T-helper 2 cell treated with Interferon-gamma antibody and Interleukin-4, amounts not matched to agents 5 μg/mL and 100 μg/mL, for 36 hours (primary cell): ENCODE results near the gene GRIK5.
A peak's percentile ranks its signal among the peaks of the same experiment; 100 is the strongest.

Experiments used
- DNase-seq: peaks from one replicate; pipeline ENCODE4 v3.0.0; 2021; ENCODE audit warnings: low spot score
- H3K27ac Mint-ChIP-seq: one replicate; pipeline ENCODE4 v1.8.0; 2021; ENCODE audit warnings: mild to moderate bottlenecking, mixed read lengths
- H3K27me3 Mint-ChIP-seq: one replicate; pipeline ENCODE4 v1.8.0; 2021; ENCODE audit warnings: low read depth, mixed read lengths
- H3K36me3 Mint-ChIP-seq: one replicate; pipeline ENCODE4 v1.8.0; 2021; ENCODE audit warnings: low read depth, mixed read lengths
- H3K4me1 Mint-ChIP-seq: one replicate; pipeline ENCODE4 v1.8.0; 2021; ENCODE audit warnings: low read depth, mixed read lengths
- H3K4me3 Mint-ChIP-seq: one replicate; pipeline ENCODE4 v1.8.0; 2022; ENCODE audit warnings: mild to moderate bottlenecking, moderate library complexity, mixed read lengths
- H3K9me3 Mint-ChIP-seq: one replicate; pipeline ENCODE4 v1.8.0; 2021; ENCODE audit warnings: mixed read lengths

GRIK5 gene

GRCh38 chr19:42089772-42090171 lies 19.8 kb upstream of the GRIK5 start:
- DNase-seq = no peak
- H3K27ac Mint-ChIP-seq = no peak overlapping the region
- no peaks in the 10 kb centered on the region for H3K9me3 Mint-ChIP-seq
- no peak overlapping the region for H3K4me3 Mint-ChIP-seq
- H3K27me3 Mint-ChIP-seq = no peaks in the 10 kb centered on the region
- peaks cover 10% of the 10 kb centered on the region for H3K4me1 Mint-ChIP-seq
- peaks cover 4% of the 10 kb centered on the region for H3K36me3 Mint-ChIP-seq

DNA sequence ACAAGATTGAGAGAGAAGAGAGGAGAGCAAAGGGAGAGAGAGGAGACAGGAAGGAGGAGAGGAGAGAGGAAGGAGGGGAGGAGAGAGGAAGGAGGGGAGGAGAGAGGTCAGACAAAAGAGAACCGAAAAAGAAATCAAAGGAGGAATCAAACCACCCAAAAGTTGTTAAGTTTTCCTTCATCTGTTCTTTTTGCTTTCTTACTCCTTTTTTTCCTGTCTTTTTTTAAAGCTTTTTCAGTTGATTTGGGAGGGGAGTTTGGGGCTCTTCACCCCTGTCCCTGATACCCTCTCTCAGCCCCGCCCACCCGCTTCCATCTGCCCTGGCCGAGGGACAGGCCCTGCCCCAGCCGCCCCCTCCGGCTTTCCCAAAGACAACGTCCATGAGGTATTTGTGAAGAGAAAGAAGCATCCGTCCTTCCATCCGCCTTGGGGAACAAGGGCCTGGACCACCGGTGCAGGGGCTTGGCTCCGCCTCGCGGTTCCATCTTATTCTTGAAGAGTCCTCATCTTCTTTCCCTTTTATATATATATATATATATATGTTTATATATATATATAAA lies 19.3 kb upstream of the GRIK5 start:
- peak overlapping the region; percentile 74 for H3K27ac Mint-ChIP-seq
- H3K36me3 Mint-ChIP-seq = peaks cover 2% of the 10 kb centered on the region
- H3K9me3 Mint-ChIP-seq = no peaks in the 10 kb centered on the region
- peaks cover 10% of the 10 kb centered on the region for H3K4me1 Mint-ChIP-seq
- no peak overlapping the region for H3K4me3 Mint-ChIP-seq
- H3K27me3 Mint-ChIP-seq = no peaks in the 10 kb centered on the region
- DNase-seq = no peak

DNA sequence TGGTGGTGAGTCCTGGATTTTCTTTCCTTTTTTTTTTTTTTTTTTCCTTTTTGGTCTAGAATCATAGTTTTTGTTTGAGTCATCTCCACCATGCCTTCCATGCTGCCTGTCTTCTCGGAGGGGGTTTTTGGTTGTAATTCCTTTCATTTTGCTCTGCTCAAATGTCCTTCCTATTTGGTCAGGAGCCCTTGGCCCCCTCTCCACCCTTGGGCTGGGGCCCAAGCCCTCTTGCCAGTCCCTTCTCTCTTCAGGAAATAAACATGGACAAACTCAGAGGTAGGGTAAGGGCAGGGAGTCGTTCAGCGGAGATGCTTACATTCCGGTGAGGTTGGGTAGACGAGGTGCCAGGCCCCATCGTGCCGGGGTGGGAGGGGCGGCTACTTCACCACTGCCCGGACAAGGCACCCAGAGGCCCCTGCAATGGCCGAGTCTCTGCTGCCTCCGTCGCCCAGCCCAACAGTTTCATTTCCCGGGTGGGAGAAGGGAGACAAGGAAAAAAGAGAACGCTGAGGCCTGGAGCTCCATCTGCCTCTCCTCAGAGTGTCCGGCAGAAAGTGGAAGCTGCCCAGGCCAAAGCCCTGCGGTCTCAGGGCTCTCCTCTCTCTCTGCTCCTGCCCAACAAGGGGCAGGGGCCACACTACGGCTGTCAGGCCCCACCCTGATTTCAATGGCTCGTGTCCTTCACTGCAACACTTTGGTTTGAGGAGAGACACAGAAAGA lies 18.6 kb upstream of the GRIK5 start:
- H3K36me3 Mint-ChIP-seq = peaks cover 5% of the 10 kb centered on the region
- H3K4me1 Mint-ChIP-seq = peaks cover 10% of the 10 kb centered on the region
- no peak for DNase-seq
- peak overlapping the region; percentile 74 for H3K27ac Mint-ChIP-seq
- H3K27me3 Mint-ChIP-seq = no peaks in the 10 kb centered on the region
- no peaks in the 10 kb centered on the region for H3K9me3 Mint-ChIP-seq
- H3K4me3 Mint-ChIP-seq = no peak overlapping the region

- no peaks in the 10 kb centered on the region for H3K9me3 Mint-ChIP-seq
- H3K4me3 Mint-ChIP-seq = no peak overlapping the region
- no peaks in the 10 kb centered on the region for H3K27me3 Mint-ChIP-seq
- no peak overlapping the region for H3K27ac Mint-ChIP-seq
- no peak for DNase-seq
- peaks cover 10% of the 10 kb centered on the region for H3K4me1 Mint-ChIP-seq
- peaks cover 8% of the 10 kb centered on the region for H3K36me3 Mint-ChIP-seq
These were observed 17.0 kb upstream of the GRIK5 start for GRCh38 chr19:42086770-42087550.

GRCh38 chr19:42086188-42086736 lies 16.3 kb upstream of the GRIK5 start:
- Mint-ChIP-seq H3K27ac (peak overlapping the region; percentile 62), H3K36me3 (peaks cover 15% of the 10 kb centered on the region), H3K4me3 (no peak overlapping the region), H3K9me3 (no peaks in the 10 kb centered on the region), H3K4me1 (peaks cover 14% of the 10 kb centered on the region), H3K27me3 (no peaks in the 10 kb centered on the region)
- DNase-seq = no peak

GRCh38 chr19:42083537-42083936 lies 13.5 kb upstream of the GRIK5 start:
- Mint-ChIP-seq H3K27me3 (no peaks in the 10 kb centered on the region), H3K27ac (no peak overlapping the region), H3K4me3 (no peak overlapping the region), H3K36me3 (peaks cover 24% of the 10 kb centered on the region), H3K4me1 (peaks cover 4% of the 10 kb centered on the region), H3K9me3 (no peaks in the 10 kb centered on the region)
- DNase-seq = no peak

DNA sequence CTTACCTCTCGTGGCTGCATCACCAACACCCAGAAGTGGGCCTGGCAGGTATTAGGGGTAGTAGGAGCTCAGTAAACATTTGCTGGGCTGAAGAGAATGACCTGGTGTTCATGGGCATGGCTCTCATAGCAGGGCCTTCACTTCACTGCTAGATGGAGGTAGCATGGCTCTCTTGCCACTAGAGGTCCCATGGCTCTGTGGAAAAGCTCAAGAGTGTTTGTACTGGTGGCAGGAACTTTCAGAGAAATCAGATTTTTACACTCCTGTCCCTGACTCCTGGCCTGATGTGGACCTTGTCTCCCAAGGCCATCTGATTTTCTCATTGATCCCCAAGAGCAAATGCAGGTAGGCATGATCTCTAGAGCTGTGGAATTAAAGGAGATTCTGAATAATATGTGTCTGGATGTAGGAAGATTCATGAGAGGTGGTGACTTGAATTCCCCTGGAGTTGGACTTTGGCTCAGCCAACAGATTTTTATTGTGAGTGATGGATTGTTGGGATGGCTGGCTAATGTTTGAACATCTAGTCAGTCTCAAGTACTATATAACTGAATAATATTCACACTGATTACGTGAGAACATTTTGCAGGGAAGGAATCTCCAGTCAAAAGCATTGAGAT lies 11.7 kb upstream of the GRIK5 start:
- H3K36me3 Mint-ChIP-seq = peaks cover 33% of the 10 kb centered on the region
- H3K4me1 Mint-ChIP-seq = peaks cover 21% of the 10 kb centered on the region
- DNase-seq = no peak
- no peaks in the 10 kb centered on the region for H3K9me3 Mint-ChIP-seq
- no peak overlapping the region for H3K27ac Mint-ChIP-seq
- no peaks in the 10 kb centered on the region for H3K27me3 Mint-ChIP-seq
- no peak overlapping the region for H3K4me3 Mint-ChIP-seq

DNA sequence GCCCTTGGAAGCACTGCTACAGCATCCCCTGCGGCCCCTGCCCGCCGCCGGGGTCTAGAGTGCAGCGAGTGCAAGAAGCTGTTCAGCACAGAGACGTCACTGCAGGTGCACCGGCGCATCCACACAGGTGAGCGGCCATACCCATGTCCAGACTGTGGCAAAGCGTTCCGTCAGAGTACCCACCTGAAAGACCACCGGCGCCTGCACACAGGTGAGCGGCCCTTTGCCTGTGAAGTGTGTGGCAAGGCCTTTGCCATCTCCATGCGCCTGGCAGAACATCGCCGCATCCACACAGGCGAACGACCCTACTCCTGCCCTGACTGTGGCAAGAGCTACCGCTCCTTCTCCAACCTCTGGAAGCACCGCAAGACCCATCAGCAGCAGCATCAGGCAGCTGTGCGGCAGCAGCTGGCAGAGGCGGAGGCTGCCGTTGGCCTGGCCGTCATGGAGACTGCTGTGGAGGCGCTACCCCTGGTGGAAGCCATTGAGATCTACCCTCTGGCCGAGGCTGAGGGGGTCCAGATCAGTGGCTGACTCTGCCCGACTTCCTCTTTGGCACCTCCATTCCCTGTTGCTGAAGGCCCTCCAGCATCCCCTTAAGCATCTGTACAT lies 10.9 kb upstream of the GRIK5 start:
- Mint-ChIP-seq H3K4me1 (peaks cover 25% of the 10 kb centered on the region), H3K27me3 (no peaks in the 10 kb centered on the region)

DNA sequence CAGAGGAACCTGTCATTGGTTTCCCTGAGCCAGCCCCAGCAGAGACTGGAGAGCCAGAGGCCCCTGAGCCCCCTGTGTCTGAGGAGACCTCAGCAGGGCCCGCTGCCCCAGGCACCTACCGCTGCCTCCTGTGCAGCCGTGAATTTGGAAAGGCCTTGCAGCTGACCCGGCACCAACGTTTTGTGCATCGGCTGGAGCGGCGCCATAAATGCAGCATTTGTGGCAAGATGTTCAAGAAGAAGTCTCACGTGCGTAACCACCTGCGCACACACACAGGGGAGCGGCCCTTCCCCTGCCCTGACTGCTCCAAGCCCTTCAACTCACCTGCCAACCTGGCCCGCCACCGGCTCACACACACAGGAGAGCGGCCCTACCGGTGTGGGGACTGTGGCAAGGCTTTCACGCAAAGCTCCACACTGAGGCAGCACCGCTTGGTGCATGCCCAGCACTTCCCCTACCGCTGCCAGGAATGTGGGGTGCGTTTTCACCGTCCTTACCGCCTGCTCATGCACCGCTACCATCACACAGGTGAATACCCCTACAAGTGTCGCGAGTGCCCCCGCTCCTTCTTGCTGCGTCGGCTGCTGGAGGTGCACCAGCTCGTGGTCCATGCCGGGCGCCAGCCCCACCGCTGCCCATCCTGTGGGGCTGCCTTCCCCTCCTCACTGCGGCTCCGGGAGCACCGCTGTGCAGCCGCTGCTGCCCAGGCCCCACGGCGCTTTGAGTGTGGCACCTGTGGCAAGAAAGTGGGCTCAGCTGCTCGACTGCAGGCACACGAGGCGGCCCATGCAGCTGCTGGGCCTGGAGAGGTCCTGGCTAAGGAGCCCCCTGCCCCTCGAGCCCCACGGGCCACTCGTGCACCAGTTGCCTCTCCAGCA lies 10.1 kb upstream of the GRIK5 start:
- no peak for DNase-seq
- Mint-ChIP-seq H3K4me3 (no peak overlapping the region), H3K4me1 (peaks cover 30% of the 10 kb centered on the region), H3K27ac (no peak overlapping the region), H3K9me3 (no peaks in the 10 kb centered on the region), H3K36me3 (peaks cover 40% of the 10 kb centered on the region), H3K27me3 (no peaks in the 10 kb centered on the region)

More for the DNA sequence above, 10.9 kb upstream of the GRIK5 start:
- H3K27ac Mint-ChIP-seq = no peak overlapping the region
- peaks cover 37% of the 10 kb centered on the region for H3K36me3 Mint-ChIP-seq
- no peaks in the 10 kb centered on the region for H3K9me3 Mint-ChIP-seq
- DNase-seq = no peak
- no peak overlapping the region for H3K4me3 Mint-ChIP-seq

DNA sequence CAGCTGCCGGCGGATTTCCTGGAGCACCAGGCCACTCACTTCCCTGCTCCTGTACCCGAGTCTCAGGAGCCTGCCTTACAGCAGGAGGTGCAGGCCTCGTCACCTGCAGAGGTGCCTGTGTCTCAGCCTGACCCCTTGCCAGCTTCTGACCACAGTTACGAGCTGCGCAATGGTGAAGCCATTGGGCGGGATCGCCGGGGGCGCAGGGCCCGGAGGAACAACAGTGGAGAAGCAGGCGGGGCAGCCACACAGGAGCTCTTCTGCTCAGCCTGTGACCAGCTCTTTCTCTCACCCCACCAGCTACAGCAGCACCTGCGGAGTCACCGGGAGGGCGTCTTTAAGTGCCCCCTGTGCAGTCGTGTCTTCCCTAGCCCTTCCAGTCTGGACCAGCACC lies 9.3 kb upstream of the GRIK5 start:
- no peaks in the 10 kb centered on the region for H3K9me3 Mint-ChIP-seq
- H3K4me3 Mint-ChIP-seq = no peak overlapping the region
- DNase-seq = no peak
- H3K27me3 Mint-ChIP-seq = no peaks in the 10 kb centered on the region
- H3K36me3 Mint-ChIP-seq = peaks cover 40% of the 10 kb centered on the region
- peaks cover 33% of the 10 kb centered on the region for H3K4me1 Mint-ChIP-seq
- no peak overlapping the region for H3K27ac Mint-ChIP-seq

- H3K36me3 Mint-ChIP-seq = peaks cover 37% of the 10 kb centered on the region
- peak overlapping the region; percentile 70 for H3K27ac Mint-ChIP-seq
- H3K9me3 Mint-ChIP-seq = no peaks in the 10 kb centered on the region
- H3K4me1 Mint-ChIP-seq = peaks cover 33% of the 10 kb centered on the region
- no peak for DNase-seq
- H3K27me3 Mint-ChIP-seq = no peaks in the 10 kb centered on the region
- H3K4me3 Mint-ChIP-seq = peak overlapping the region; percentile 94
These were observed 8.7 kb upstream of the GRIK5 start for GRCh38 chr19:42078538-42079275.

DNA sequence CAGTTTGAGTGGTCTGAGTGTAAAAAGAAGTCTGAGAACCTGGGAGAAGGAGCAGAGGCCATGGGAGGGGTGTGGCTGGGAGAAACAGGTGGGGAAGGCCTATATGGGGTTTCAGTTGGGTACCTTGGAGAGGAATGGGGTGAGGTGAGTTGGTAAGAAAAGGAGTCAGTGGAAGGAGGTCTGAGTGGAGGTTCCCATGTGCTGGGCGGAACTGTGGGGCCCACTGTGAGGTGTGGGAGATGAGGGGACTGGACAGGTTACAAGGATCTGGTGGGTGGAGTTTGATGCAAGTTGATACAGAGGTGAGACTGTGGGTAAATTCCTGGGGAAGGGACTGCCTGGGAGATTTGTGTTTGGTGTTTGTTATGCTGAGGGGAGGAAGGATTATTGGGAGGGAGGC lies 8.1 kb upstream of the GRIK5 start:
- peak overlapping the region; percentile 70 for H3K27ac Mint-ChIP-seq
- no peak for DNase-seq
- no peaks in the 10 kb centered on the region for H3K27me3 Mint-ChIP-seq
- peaks cover 33% of the 10 kb centered on the region for H3K4me1 Mint-ChIP-seq
- H3K36me3 Mint-ChIP-seq = peaks cover 37% of the 10 kb centered on the region
- H3K4me3 Mint-ChIP-seq = peak overlapping the region; percentile 94
- no peaks in the 10 kb centered on the region for H3K9me3 Mint-ChIP-seq
